ENCODE data around the gene G0S2.

Gene G0S2

GRCh38 chr1:209648931-209649776 lies 26.1 kb upstream of the G0S2 start:
- no peak for DNase-seq

GRCh38 chr1:209650454-209650853 lies 24.8 kb upstream of the G0S2 start:
- DNase-seq = no peak

- peak; percentile 26 for DNase-seq
Observed at GRCh38 chr1:209651138-209651587, 24.0 kb upstream of the G0S2 start.

- no peak for DNase-seq
Observed at GRCh38 chr1:209652121-209652735, 23.0 kb upstream of the G0S2 start, which contains the start of gene LAMB3. Gene LAMB3 (minus strand): TSS chr1:209652425. CDS start chr1:209650944, 1,481 bp downstream.

- DNase-seq = no peak
Observed at GRCh38 chr1:209652873-209653401, 22.3 kb upstream of the G0S2 start.

GRCh38 chr1:209653915-209654351 lies 21.3 kb upstream of the G0S2 start:
- DNase-seq = no peak

GRCh38 chr1:209655411-209656231 lies 19.6 kb upstream of the G0S2 start:
- no peak for DNase-seq

GRCh38 chr1:209657140-209657879 lies 17.9 kb upstream of the G0S2 start:
- DNase-seq = no peak

GRCh38 chr1:209657918-209658317 lies 17.3 kb upstream of the G0S2 start:
- DNase-seq = no peak

GRCh38 chr1:209659909-209660308 lies 15.3 kb upstream of the G0S2 start:
- no peak for DNase-seq

- no peak for DNase-seq
Observed at GRCh38 chr1:209661071-209661470, 14.1 kb upstream of the G0S2 start.

GRCh38 chr1:209662879-209663327 lies 12.3 kb upstream of the G0S2 start:
- no peak for DNase-seq

GRCh38 chr1:209667103-209667502 lies 8.1 kb upstream of the G0S2 start:
- DNase-seq = no peak

- DNase-seq = no peak
Observed at GRCh38 chr1:209667708-209668107, 7.5 kb upstream of the G0S2 start.

- no peak for DNase-seq
Observed at GRCh38 chr1:209670441-209671082, 4.7 kb upstream of the G0S2 start.

GRCh38 chr1:209672705-209673630 lies 2.2 kb upstream of the G0S2 start:
- no peak for DNase-seq

- no peak for DNase-seq
Observed at GRCh38 chr1:209673631-209674417, 1.4 kb upstream of the G0S2 start.

- DNase-seq = no peak
Observed at GRCh38 chr1:209675565-209676154, 448 bp downstream of the G0S2 start.

GRCh38 chr1:209678981-209679539 lies 3.8 kb downstream of the G0S2 start:
- no peak for DNase-seq
